Progenitor cell of endocrine pancreas (in vitro differentiated cells): ENCODE measurements around the gene IFIT1B. TPM values are rescaled to one million over a fixed set of nuclear protein-coding genes. Genes with fewer than 3 reads are reported as not detected.
"Not testable (repeated sequence)": the region's sequence is repeated elsewhere in the genome, so short reads cannot be mapped to it uniquely, and the experiment has no call there.

Source experiments
- DNase-seq: peaks from one replicate; pipeline ENCODE4 v3.0.0; 2021; ENCODE audit warnings: low spot score; ENCODE audit not compliant: unreplicated experiment
- H3K27ac Mint-ChIP-seq: 2 replicates; pipeline ENCODE4 v1.8.0; 2021; ENCODE audit warnings: mild to moderate bottlenecking, moderate library complexity, mixed read lengths
- H3K27me3 Mint-ChIP-seq: 2 replicates; pipeline ENCODE4 v1.8.0; 2021; ENCODE audit warnings: mixed read lengths
- H3K36me3 Mint-ChIP-seq: 2 replicates; pipeline ENCODE4 v1.8.0; 2022; ENCODE audit warnings: mixed read lengths; ENCODE audit not compliant: insufficient read depth
- H3K4me1 Mint-ChIP-seq: 2 replicates; pipeline ENCODE4 v1.8.0; 2021; ENCODE audit warnings: low read depth, mixed read lengths
- H3K4me3 Mint-ChIP-seq: 2 replicates; pipeline ENCODE4 v1.8.0; 2021; ENCODE audit warnings: low read depth, mild to moderate bottlenecking, moderate library complexity, mixed read lengths
- H3K9me3 Mint-ChIP-seq: 2 replicates; pipeline ENCODE4 v1.8.0; 2021; ENCODE audit warnings: low read depth, mixed read lengths
- long read RNA-seq: library from polyadenylated mRNA; unstranded; transcript quantifications from one replicate; pipeline ENCODE4 v2.0.0, GENCODE V29; 2020
- total RNA-seq: library from RNA; stranded (reverse); gene quantifications from 2 replicates; pipeline ENCODE4 v1.2.1, GENCODE V29; 2021
- TF ChIP-seq, protein P1 (sequence below): fragments of 200-600 bp; sonication (generic); IDR thresholded peaks from one replicate; pipeline ENCODE4 v1.5.0; 2021; ENCODE audit warnings: antibody characterized with exemption, mild to moderate bottlenecking; ENCODE audit not compliant: unreplicated experiment

Gene IFIT1B, protein sequence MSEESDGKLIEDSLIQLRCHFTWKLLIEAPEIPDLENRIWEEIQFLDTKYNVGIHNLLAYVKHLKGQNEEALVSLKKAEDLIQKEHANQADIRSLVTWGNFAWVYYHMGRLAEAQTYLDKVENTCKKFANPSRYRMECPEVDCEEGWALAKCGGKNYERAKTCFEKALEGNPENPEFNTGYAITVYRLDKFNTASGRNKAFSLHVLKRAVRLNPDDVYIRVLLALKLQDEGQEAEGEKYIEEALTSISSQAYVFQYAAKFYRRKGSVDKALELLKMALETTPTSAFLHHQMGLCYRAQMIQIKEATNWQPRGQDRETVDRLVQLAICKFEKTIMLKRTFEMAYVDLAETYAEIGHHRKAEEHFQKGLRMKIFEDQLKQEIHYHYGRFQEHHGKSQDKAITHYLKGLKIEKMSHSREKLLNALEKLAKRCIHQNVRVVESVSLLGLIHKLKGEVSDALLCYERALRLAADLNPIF
- total RNA-seq = not detected in 2 replicates
- long read RNA-seq = 0 reads

DNA sequence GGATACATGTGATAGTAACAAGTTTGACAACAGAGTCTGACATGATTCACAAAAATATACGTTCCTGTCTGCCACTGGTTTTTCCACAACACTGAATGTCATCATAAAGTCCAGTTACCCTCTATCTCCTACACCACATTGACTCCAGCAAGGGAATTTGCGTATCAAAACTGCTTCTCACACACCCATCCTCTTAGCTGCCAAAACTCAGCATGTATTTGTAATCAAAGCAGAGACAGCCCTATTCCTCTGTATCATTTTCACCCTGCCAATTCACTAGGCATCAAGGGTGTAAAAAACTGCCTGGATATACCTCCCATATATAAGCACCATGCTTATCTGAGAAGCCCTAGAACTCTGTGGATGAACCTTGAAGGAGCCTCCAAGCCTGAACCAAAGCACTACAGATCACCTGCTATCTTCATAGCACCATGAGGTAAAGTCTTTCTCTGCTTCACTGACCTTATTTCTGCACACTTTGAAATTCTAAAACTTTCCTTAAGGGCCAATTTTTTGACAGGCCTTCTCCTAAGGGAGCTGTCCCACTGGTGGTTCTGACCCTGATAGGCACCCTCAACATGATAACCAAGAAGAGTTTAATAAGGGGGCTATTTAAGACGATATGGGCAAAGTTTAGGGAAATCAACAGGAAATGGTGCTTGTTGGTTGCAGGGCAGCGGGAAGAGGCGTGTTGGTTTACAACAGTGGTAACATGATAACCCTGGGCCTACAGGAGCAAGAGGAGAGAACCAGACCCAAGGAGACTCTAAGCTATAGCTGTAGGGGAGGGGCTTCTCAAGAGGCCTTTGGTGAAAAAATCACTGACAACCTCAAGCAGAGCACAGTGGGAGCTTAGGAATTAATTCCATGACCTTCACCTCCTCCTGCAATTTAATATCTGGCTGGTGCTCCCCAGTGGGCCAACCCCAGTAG is at the start of gene IFIT1B:
Gene IFIT1B (plus strand): TSS at position 352 of the 933 bp plus-strand sequence. CDS start 80 bp downstream, at position 432.
- no peak for DNase-seq
- H3K27me3 Mint-ChIP-seq = peaks cover 2% of the 10 kb centered on the region
- H3K4me1 Mint-ChIP-seq = peaks cover 10% of the 10 kb centered on the region
- no peaks in the 10 kb centered on the region for H3K36me3 Mint-ChIP-seq
- TF ChIP-seq, protein P1, sequence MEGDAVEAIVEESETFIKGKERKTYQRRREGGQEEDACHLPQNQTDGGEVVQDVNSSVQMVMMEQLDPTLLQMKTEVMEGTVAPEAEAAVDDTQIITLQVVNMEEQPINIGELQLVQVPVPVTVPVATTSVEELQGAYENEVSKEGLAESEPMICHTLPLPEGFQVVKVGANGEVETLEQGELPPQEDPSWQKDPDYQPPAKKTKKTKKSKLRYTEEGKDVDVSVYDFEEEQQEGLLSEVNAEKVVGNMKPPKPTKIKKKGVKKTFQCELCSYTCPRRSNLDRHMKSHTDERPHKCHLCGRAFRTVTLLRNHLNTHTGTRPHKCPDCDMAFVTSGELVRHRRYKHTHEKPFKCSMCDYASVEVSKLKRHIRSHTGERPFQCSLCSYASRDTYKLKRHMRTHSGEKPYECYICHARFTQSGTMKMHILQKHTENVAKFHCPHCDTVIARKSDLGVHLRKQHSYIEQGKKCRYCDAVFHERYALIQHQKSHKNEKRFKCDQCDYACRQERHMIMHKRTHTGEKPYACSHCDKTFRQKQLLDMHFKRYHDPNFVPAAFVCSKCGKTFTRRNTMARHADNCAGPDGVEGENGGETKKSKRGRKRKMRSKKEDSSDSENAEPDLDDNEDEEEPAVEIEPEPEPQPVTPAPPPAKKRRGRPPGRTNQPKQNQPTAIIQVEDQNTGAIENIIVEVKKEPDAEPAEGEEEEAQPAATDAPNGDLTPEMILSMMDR = no peak
- no peak within 1 kb of the TSS for H3K4me3 Mint-ChIP-seq
- H3K27ac Mint-ChIP-seq = no peak within 1 kb of the TSS
- H3K9me3 Mint-ChIP-seq = no peaks in the 10 kb centered on the region

DNA sequence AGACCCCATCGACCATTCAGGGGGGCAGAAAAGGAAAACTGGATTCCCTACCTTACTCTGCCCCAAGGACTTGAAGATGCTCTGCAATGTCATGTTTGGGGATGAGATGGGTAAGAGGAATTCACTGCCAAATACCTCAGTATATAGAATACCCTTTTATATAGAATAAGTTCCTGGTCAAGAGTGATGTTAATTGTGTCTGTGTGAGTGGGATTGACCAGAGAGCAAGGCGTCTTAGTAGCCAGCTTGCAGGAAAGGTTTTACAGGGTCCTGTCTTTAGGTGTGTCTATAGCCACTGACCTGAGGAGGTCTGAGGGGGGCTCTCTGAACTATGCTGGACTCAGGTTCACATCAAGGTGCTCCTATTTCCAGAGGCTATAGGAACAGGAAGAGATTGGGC is 48.7 kb upstream of the IFIT1B start:
- peaks cover 6% of the 10 kb centered on the region for H3K9me3 Mint-ChIP-seq
- TF ChIP-seq, protein P1 = no peak
- H3K27me3 Mint-ChIP-seq = no peaks in the 10 kb centered on the region
- no peak overlapping the region for H3K27ac Mint-ChIP-seq
- no peaks in the 10 kb centered on the region for H3K36me3 Mint-ChIP-seq
- no peak for DNase-seq
- H3K4me1 Mint-ChIP-seq = peaks cover 29% of the 10 kb centered on the region
- H3K4me3 Mint-ChIP-seq = no peak overlapping the region

DNA sequence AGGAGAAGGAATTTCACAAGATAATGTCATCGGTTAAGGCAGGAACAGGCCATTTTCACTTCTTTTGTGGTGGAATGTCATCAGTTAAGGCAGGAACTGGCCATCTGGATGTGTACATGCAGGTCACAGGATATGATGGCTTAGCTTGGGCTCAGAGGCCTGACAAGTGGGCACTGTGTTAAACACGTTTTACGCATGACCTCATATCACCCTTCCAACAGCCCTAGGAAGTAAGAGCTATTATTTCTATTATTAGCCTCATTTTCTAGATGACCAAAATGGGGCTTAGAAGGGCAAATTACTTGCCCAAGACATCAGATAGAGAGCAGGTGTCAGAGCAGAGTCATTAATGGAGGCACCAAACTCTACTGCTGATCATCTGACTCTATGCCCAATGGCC is 47.8 kb upstream of the IFIT1B start:
- not testable (repeated sequence) for H3K4me3 Mint-ChIP-seq, DNase-seq, H3K27me3 Mint-ChIP-seq, H3K9me3 Mint-ChIP-seq, H3K36me3 Mint-ChIP-seq, H3K27ac Mint-ChIP-seq
- peaks cover 29% of the 10 kb centered on the region for H3K4me1 Mint-ChIP-seq

DNA sequence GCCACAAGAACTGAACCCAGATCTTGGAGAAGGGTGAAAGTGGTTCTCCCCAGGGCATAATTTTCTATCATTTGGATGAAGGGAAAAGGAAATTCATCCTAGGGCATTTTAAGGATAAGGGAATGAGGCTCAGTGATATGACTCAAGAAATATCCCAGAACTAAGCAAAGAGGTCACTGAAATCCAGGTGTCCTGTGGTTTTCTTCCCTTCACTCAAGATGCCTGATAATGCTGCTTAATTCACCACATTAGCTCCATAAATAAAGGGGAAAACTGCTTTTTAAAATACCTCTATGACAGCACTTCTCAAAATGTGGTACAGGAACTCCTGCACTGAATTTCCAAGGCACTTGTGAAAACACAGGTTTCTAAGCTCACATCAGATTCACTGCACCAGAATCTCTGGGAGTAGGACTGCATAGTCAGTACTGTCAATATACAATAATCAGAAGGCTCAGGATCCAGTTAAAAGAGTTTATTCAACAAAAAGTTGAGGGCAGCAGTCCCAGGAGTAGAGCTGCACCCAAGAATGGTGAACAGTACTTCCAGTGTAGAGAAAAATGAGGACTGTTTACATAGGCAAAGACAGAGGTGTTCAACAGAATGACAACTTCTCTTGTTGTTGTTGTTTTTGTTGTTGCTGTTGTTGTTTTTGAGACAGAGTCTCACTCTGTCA is 47.2 kb upstream of the IFIT1B start:
- no peaks in the 10 kb centered on the region for H3K36me3 Mint-ChIP-seq
- TF ChIP-seq, protein P1 = no peak
- H3K4me1 Mint-ChIP-seq = peaks cover 29% of the 10 kb centered on the region
- no peak overlapping the region for H3K27ac Mint-ChIP-seq
- DNase-seq = no peak
- no peaks in the 10 kb centered on the region for H3K27me3 Mint-ChIP-seq
- no peak overlapping the region for H3K4me3 Mint-ChIP-seq
- peaks cover 3% of the 10 kb centered on the region for H3K9me3 Mint-ChIP-seq

DNA sequence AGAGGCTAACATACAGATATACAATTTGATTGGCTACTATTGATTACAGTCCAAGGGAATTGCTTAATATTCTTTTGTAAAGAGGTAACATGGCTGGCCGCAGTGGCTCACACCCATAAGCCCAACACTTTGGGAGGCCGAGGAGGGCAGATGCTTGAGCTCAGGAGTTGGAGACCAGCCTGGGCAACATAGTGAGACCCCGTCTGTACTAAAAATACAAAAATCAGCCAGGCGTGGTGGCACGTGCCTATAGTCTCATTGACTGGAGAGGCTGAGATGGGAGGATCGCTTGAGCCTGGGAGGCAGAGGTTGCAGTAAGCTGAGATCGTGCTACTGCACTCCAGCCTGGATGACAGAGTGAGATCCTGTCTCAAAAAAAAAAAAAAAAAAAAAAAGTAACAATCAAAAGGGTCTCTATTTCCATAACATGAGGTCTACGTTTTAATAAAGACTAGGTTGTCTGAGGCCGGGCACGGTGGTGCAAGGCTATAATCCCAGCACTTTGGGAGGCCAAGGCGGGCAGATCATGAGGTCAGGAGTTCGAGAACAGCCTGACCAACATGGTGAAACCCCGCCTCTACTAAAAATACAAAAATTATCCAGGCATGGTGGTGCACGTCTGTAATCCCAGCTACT is 46.3 kb upstream of the IFIT1B start:
- not testable (repeated sequence) for DNase-seq, H3K27me3 Mint-ChIP-seq, H3K4me3 Mint-ChIP-seq, H3K9me3 Mint-ChIP-seq, H3K36me3 Mint-ChIP-seq
- Mint-ChIP-seq H3K27ac (peak overlapping the region; percentile 52), H3K4me1 (peaks cover 29% of the 10 kb centered on the region)
